Left ventricle myocardium inferior (tissue), 1 donor: ENCODE measurements around the gene CENPM. TPM values are rescaled to one million over a fixed set of nuclear protein-coding genes. Genes with fewer than 3 reads are reported as not detected.

Experiments used
- DNase-seq: peaks from one replicate; pipeline ENCODE4 v3.0.0-alpha.2; 2020
- H3K27ac ChIP-seq: fragments of 200-600 bp; replicated peaks from 2 replicates; pipeline ENCODE4 v1.8.0; 2021
- H3K27me3 ChIP-seq: fragments of 200-600 bp; 2 replicates; pipeline ENCODE4 v1.8.0; 2021; ENCODE audit warnings: low read depth
- H3K36me3 ChIP-seq: fragments of 200-600 bp; 2 replicates; pipeline ENCODE4 v1.8.0; 2021
- H3K4me1 ChIP-seq: fragments of 200-600 bp; 2 replicates; pipeline ENCODE4 v1.8.0; 2021
- H3K4me3 ChIP-seq: fragments of 200-600 bp; 2 replicates; pipeline ENCODE4 v1.8.0; 2021; ENCODE audit warnings: mild to moderate bottlenecking, moderate library complexity
- H3K9me3 ChIP-seq: fragments of 200-600 bp; replicated peaks from 2 replicates; pipeline ENCODE4 v1.8.0; 2021
- intact Hi-C: fragments of 100-400 bp; cut with micrococcal nuclease; formaldehyde crosslinking; loops from one replicate; pipeline ENCODE4 v1.11.0; 2022
- total RNA-seq: library from RNA; stranded (reverse); fragmentation: NEBNext Ultra II Directional; extraction: Animal tissue kit (Norgen Biotek cat#: 25700); gene quantifications from one replicate; pipeline ENCODE4 v1.2.1, GENCODE V29; 2021
- TF ChIP-seq, protein P1 (sequence below): fragments of 200-600 bp; IDR thresholded peaks from 2 replicates; pipeline ENCODE4 v1.8.0; 2021; ENCODE audit warnings: antibody characterized with exemption, mild to moderate bottlenecking, borderline replicate concordance
- donor health status: DM: no; HTN: yes; CAD: no; lungs with severe emphysema.

CENPM gene
- total RNA-seq, 1 donor from 2014 or later = 0.47 TPM

DNA sequence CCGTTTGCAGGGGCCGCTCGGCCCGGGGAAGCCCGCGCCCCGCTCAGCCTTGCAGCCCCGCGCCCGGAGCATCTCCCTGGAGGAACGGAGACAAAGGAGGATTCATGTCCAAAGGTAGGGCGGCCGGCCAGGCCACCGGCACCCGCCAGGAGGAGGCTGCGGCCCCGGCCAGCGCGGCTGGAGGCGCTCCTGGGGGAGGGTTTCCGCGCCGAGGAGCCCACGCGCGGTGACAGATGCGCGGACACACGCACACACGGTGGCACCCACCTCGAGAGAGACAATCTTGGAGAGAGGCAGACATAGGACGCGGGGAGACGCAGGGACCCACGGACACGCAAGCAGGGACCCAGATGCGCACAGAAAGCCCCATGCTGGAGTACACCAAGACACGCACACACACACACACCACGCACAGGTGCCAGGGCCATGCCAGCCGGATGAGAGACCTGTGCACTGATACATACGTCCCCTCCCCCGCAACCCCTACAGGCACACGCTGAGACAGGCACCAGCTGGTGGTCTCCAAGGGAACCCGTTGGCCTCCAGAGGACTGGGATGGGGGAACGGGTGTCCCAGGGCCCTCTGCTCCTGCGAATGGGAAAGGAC lies 30.1 kb upstream of the CENPM start:
- H3K9me3 ChIP-seq = no peaks in the 10 kb centered on the region
- H3K4me3 ChIP-seq = peak overlapping the region; percentile 66
- intact Hi-C loops = no loop called here
- peaks cover 10% of the 10 kb centered on the region for H3K4me1 ChIP-seq
- TF ChIP-seq, protein P1, sequence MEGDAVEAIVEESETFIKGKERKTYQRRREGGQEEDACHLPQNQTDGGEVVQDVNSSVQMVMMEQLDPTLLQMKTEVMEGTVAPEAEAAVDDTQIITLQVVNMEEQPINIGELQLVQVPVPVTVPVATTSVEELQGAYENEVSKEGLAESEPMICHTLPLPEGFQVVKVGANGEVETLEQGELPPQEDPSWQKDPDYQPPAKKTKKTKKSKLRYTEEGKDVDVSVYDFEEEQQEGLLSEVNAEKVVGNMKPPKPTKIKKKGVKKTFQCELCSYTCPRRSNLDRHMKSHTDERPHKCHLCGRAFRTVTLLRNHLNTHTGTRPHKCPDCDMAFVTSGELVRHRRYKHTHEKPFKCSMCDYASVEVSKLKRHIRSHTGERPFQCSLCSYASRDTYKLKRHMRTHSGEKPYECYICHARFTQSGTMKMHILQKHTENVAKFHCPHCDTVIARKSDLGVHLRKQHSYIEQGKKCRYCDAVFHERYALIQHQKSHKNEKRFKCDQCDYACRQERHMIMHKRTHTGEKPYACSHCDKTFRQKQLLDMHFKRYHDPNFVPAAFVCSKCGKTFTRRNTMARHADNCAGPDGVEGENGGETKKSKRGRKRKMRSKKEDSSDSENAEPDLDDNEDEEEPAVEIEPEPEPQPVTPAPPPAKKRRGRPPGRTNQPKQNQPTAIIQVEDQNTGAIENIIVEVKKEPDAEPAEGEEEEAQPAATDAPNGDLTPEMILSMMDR = no peak
- H3K27me3 ChIP-seq = peaks cover 79% of the 10 kb centered on the region
- H3K36me3 ChIP-seq = no peaks in the 10 kb centered on the region
- no peak for DNase-seq
- H3K27ac ChIP-seq = no peak overlapping the region

DNA sequence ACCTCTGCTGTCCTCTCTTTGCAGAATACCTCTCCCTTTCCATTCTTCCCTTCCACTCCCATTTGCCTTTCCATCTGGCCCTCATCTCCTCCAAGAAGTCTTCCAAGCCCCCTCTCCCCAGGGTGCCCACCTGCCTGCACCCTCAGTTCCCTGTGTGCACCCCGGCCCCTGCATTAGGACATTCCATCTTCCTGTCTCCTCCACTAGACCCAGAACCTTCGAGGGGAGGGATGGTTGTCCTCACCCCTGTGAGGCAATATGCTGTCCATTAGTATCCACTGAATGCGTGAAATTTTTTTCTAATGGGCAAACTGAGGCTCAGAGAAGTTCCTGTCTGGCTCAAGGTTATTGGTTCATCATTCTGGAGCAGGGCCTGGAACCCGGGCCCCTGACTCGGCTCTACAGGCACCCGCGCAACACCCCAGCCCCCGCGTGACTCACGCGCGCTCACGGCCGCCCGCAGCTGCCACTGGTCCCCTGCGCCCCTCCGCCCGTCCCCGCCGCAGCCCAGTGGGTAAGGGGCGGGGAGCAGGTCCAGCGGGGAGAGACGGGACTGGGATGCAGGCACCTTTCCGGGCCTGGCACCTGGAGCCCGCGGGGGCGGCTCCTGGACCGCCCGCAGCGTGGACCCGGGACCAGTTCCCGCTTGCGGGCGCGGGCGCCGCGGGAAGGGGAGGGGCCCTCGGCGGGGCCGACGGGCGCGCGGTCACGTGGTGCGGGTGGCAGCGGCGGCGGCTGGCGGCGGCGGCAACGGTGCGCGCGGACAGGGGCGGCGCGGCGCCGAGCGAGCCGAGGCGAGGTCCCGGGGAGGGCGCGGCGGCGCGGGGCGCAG lies 29.3 kb upstream of the CENPM start:
- H3K9me3 ChIP-seq = no peaks in the 10 kb centered on the region
- TF ChIP-seq, protein P1 = no peak
- peak overlapping the region; percentile 66 for H3K4me3 ChIP-seq
- H3K27ac ChIP-seq = no peak overlapping the region
- H3K36me3 ChIP-seq = no peaks in the 10 kb centered on the region
- intact Hi-C loops = no loop called here
- peaks cover 83% of the 10 kb centered on the region for H3K27me3 ChIP-seq
- peak; percentile 31 for DNase-seq
- H3K4me1 ChIP-seq = peaks cover 10% of the 10 kb centered on the region

DNA sequence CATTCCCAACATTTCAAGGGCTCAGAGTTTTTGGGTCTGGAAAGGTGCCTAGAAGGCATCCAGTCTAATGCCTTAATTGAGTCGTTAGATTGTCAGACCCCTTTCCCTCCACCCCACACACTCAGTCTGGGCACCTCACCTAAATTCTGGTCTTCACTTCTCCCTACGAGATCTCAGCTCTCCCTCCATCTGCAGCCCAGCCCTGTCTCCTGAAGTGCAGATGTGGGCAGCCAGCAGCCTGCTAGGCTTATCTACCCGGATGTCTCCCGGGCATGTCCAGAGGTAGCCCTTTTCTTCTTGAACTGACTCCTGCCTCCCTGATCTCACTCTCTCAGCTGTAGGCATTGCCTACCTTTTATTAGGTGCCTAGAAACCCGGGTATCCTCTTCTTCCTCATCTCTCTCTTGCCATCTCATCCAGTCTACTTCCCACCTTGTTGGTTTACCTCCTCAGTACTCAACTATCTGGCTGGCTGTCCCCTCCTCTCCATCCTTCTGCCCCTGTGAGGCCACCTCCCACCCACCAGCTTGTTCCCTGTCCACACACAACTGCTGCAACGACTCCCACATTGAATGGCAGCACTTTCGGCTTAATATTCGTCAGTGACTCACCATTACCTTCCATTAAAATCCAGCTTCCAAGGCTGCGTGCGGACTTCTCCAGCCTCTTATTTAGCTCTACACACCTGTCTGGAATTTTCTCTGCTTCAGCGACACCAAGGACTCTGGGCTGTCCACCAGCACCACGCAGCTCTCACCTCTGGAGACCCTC lies 28.5 kb upstream of the CENPM start:
- DNase-seq = no peak
- Histone ChIP-seq H3K27me3 (peaks cover 89% of the 10 kb centered on the region), H3K4me3 (no peak overlapping the region), H3K36me3 (no peaks in the 10 kb centered on the region), H3K4me1 (peaks cover 10% of the 10 kb centered on the region), H3K9me3 (no peaks in the 10 kb centered on the region), H3K27ac (no peak overlapping the region)
- intact Hi-C loops = no loop called here
- TF ChIP-seq, protein P1 = no peak

DNA sequence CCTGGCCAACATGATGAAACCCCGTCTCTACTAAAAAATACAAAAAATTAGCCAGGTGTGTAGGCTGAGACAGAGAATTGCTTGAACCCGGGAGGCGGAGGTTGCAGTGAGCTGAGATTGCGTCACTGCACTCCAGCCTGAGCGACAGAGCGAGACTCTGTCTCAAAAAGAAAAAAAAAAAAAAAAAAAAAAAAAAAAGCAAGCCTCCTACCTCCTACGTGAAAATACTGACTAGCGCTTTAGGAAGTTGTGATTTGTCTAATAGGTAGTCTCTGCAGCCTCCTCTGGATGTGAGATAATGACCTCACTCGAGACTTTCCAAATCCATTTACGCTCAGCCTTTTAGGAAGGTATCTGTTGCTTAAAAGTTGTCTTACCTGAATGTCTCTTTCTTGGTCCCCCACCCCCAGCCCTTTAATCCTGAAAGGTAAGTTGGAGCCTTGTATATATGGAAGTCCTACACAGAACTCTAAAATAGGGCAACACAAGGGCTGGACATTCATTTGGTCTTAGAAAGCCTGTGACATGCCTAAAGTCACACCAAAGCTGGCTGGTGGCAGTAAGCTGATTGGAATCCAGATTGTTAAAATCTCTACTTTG lies 27.8 kb upstream of the CENPM start:
- no peak overlapping the region for H3K4me3 ChIP-seq
- TF ChIP-seq, protein P1 = no peak
- H3K4me1 ChIP-seq = peaks cover 10% of the 10 kb centered on the region
- peaks cover 89% of the 10 kb centered on the region for H3K27me3 ChIP-seq
- H3K36me3 ChIP-seq = no peaks in the 10 kb centered on the region
- H3K27ac ChIP-seq = no peak overlapping the region
- H3K9me3 ChIP-seq = no peaks in the 10 kb centered on the region
- intact Hi-C loops = no loop called here
- DNase-seq = no peak

DNA sequence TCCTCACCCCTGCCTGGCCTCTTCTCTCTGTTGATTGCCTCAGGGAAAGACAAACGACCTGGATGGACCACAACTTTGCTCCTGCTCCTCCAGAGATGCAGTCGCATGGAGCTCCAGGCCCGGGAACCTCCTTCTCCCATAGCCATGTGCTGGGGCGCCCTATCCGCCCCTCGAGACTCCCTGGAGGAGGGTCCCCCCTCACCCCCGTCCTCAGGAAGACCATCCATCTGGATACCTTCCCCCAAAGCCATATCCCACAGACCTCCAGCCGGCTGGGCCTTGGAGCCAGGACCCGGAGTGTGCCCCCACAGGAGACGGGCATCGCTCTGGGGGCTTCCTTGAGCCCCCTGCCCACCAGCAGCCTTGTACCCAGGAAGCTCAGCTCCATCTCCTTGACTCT lies 24.5 kb upstream of the CENPM start:
- H3K4me1 ChIP-seq = peaks cover 4% of the 10 kb centered on the region
- H3K36me3 ChIP-seq = no peaks in the 10 kb centered on the region
- H3K9me3 ChIP-seq = no peaks in the 10 kb centered on the region
- H3K27ac ChIP-seq = no peak overlapping the region
- TF ChIP-seq, protein P1 = no peak
- H3K4me3 ChIP-seq = no peak overlapping the region
- peaks cover 77% of the 10 kb centered on the region for H3K27me3 ChIP-seq
- intact Hi-C loops = no loop called here
- DNase-seq = no peak
